H1 (cell line): ENCODE results near the gene IGF2R. TPM values are rescaled to one million over a fixed set of nuclear protein-coding genes. Genes with fewer than 3 reads are reported as not detected.

ENCODE experiments used
- CTCF ChIA-PET: fragments of 300-600 bp; sonication (Branson Sonifier 250); formaldehyde crosslinking; loops from one replicate; lab custom pipeline; 2021; ENCODE audit not compliant: partially characterized antibody; lab: Charles Lee
- POLR2A ChIA-PET: fragments of 300-600 bp; sonication (Branson Sonifier 250); formaldehyde crosslinking; loops from one replicate; lab custom pipeline; 2021; ENCODE audit warnings: inconsistent platforms; ENCODE audit not compliant: partially characterized antibody; lab: Charles Lee
- DNase-seq, 2 experiments: peaks; one replicate each; pipeline versions ENCODE4 v3.0.0 to v3.0.0-alpha.2; 2010 to 2022; ENCODE audit warnings: low spot score in 2 of 2, low read depth in 1 of 2, mixed read lengths in 1 of 2
- FAIRE-seq: peaks from 2 replicates; lab custom pipeline; 2011; peaks lifted over from hg19 to GRCh38; lab: Jason Lieb, UNC
- H2AFZ ChIP-seq: 2 replicates; pipeline ENCODE4 v1.8.1; 2012; ENCODE audit warnings: low read length, inconsistent platforms
- H2AK5ac ChIP-seq: 2 replicates; pipeline ENCODE4 v1.6.1; 2013; ENCODE audit warnings: low read depth, low read length
- H2BK120ac ChIP-seq: replicated peaks from 2 replicates; pipeline ENCODE3; 2013; ENCODE audit warnings: low read depth, low read length, inconsistent platforms
- H2BK12ac ChIP-seq: 2 replicates; pipeline ENCODE4 v1.6.1; 2013; ENCODE audit warnings: low read depth, low read length
- H2BK15ac ChIP-seq: 2 replicates; pipeline ENCODE4 v1.6.1; 2013; ENCODE audit warnings: low read length
- H2BK20ac ChIP-seq: 2 replicates; pipeline ENCODE4 v1.6.1; 2013; ENCODE audit warnings: low read length
- H2BK5ac ChIP-seq: 2 replicates; pipeline ENCODE4 v1.6.1; 2013; ENCODE audit warnings: low read depth, low read length
- H3K14ac ChIP-seq: 2 replicates; pipeline ENCODE4 v1.6.1; 2013; ENCODE audit warnings: inconsistent platforms; ENCODE audit not compliant: insufficient read length
- H3K18ac ChIP-seq: 2 replicates; pipeline ENCODE4 v1.6.1; 2013; ENCODE audit warnings: low read length; ENCODE audit errors: extremely low read depth
- H3K23ac ChIP-seq: 2 replicates; pipeline ENCODE4 v1.6.1; 2013; ENCODE audit warnings: inconsistent platforms; ENCODE audit not compliant: insufficient read length
- H3K23me2 ChIP-seq: 2 replicates; pipeline ENCODE4 v1.6.1; 2013; ENCODE audit warnings: low read depth, low read length
- H3K27ac ChIP-seq: 2 replicates; pipeline ENCODE4 v1.6.1; 2011; ENCODE audit warnings: low read depth, low read length, inconsistent platforms
- H3K27me3 ChIP-seq, 4 experiments: replicated peaks in 1 of 4; 1 replicate in 1 of 4; 2 replicates in 3 of 4; pipeline versions ENCODE4 v1.6.1 to v1.8.1; 2011 to 2013; ENCODE audit warnings: low read length in 3 of 4, mild to moderate bottlenecking in 3 of 4, inconsistent platforms in 2 of 4, mixed read lengths in 2 of 4, moderate library complexity in 1 of 4; ENCODE audit not compliant: control insufficient read depth in 3 of 4, insufficient read depth in 3 of 4; ENCODE audit errors: extremely low read depth in 1 of 4
- H3K36me3 ChIP-seq, 4 experiments: 2 replicates each; pipeline versions ENCODE4 v1.6.1 to v1.8.1; 2011 to 2013; ENCODE audit warnings: mild to moderate bottlenecking in 4 of 4, low read length in 3 of 4, moderate library complexity in 2 of 4, control low read depth in 1 of 4, inconsistent platforms in 1 of 4; ENCODE audit not compliant: insufficient read depth in 4 of 4, control insufficient read depth in 2 of 4
- H3K4ac ChIP-seq: replicated peaks from 2 replicates; pipeline ENCODE3; 2013; ENCODE audit warnings: low read length, low read depth, mixed read lengths, inconsistent platforms; ENCODE audit not compliant: insufficient read length
- H3K4me1 ChIP-seq, 4 experiments: replicated peaks in 1 of 4; 1 replicate in 1 of 4; 2 replicates in 3 of 4; pipeline versions ENCODE4 v1.6.1 to v1.8.1; 2011 to 2013; ENCODE audit warnings: low read length in 3 of 4, inconsistent platforms in 2 of 4, mixed read lengths in 1 of 4; ENCODE audit not compliant: insufficient read depth in 4 of 4, control insufficient read depth in 3 of 4
- H3K4me2 ChIP-seq, 2 experiments: 2 replicates each; pipeline versions ENCODE4 v1.6.1 to v1.8.1; 2011 to 2013; ENCODE audit warnings: low read depth in 2 of 2, low read length in 2 of 2, control low read depth in 1 of 2, inconsistent platforms in 1 of 2, mild to moderate bottlenecking in 1 of 2; ENCODE audit not compliant: insufficient read depth in 1 of 2
- H3K4me3 ChIP-seq, 4 experiments: fragments of 200-600, 300-600 bp in 1 of 4; sonication (generic), shearing (Covaris generic), sonication (Bioruptor Twin) in 1 of 4; 2 replicates each; pipeline versions ENCODE4 v1.5.1 to v1.8.1; 2011 to 2016; ENCODE audit warnings: low read length in 4 of 4, low read depth in 3 of 4, control low read depth in 2 of 4, inconsistent platforms in 2 of 4, mild to moderate bottlenecking in 2 of 4, mixed read lengths in 1 of 4, moderate library complexity in 1 of 4; ENCODE audit not compliant: insufficient read depth in 2 of 4; ENCODE audit errors: extremely low read depth in 1 of 4
- H3K56ac ChIP-seq: replicated peaks from 2 replicates; pipeline ENCODE3; 2013; ENCODE audit warnings: low read depth, mild to moderate bottlenecking, mixed read lengths, low read length, inconsistent platforms; ENCODE audit not compliant: insufficient read length
- H3K79me1 ChIP-seq: 2 replicates; pipeline ENCODE4 v1.6.1; 2013; ENCODE audit warnings: low read depth, low read length, control low read depth
- H3K79me2 ChIP-seq, 2 experiments: 2 replicates each; pipeline versions ENCODE4 v1.6.1 to v1.8.1; 2012 to 2013; ENCODE audit warnings: low read length in 2 of 2, mild to moderate bottlenecking in 2 of 2, inconsistent platforms in 1 of 2; ENCODE audit not compliant: insufficient read depth in 2 of 2, control insufficient read depth in 1 of 2
- H3K9ac ChIP-seq, 4 experiments: replicated peaks in 1 of 4; 1 replicate in 1 of 4; 2 replicates in 3 of 4; pipeline versions ENCODE4 v1.6.1 to v1.8.1; 2011 to 2013; ENCODE audit warnings: low read depth in 3 of 4, low read length in 3 of 4, control low read depth in 2 of 4, mild to moderate bottlenecking in 2 of 4, moderate library complexity in 2 of 4, inconsistent platforms in 1 of 4; ENCODE audit errors: extremely low read depth in 1 of 4
- H3K9me3 ChIP-seq, 2 experiments: 2 replicates each; pipeline versions ENCODE4 v1.6.1 to v1.8.1; 2012 to 2013; ENCODE audit warnings: mild to moderate bottlenecking in 2 of 2, moderate library complexity in 2 of 2, control low read depth in 1 of 2, inconsistent platforms in 1 of 2, low read depth in 1 of 2, low read length in 1 of 2, mixed read lengths in 1 of 2; ENCODE audit not compliant: insufficient read depth in 2 of 2
- H4K20me1 ChIP-seq, 2 experiments: replicated peaks in 1 of 2; 2 replicates each; pipeline versions ENCODE3 to v1.8.1; 2011 to 2013; ENCODE audit warnings: inconsistent platforms in 2 of 2, low read length in 2 of 2, mild to moderate bottlenecking in 1 of 2; ENCODE audit not compliant: insufficient read depth in 2 of 2, control insufficient read depth in 1 of 2
- H4K5ac ChIP-seq: 2 replicates; pipeline ENCODE4 v1.6.1; 2013; ENCODE audit warnings: low read length, low read depth, mixed read lengths, inconsistent platforms; ENCODE audit not compliant: insufficient read length
- H4K8ac ChIP-seq: 2 replicates; pipeline ENCODE4 v1.8.0; 2013; ENCODE audit warnings: mild to moderate bottlenecking, moderate library complexity, low read length, inconsistent platforms; ENCODE audit not compliant: insufficient read depth; ENCODE audit errors: extremely low read depth
- H4K91ac ChIP-seq: replicated peaks from 2 replicates; pipeline ENCODE3; 2013; ENCODE audit warnings: low read length, mixed read lengths, inconsistent platforms; ENCODE audit not compliant: insufficient read length
- ASH2L ChIP-seq: fragments of 200-600, 300-600 bp; sonication (generic); IDR thresholded peaks from one replicate; pipeline ENCODE4 v1.7.1; 2017; ENCODE audit warnings: low read length
- BCL11A ChIP-seq, 2 experiments: IDR thresholded peaks; one replicate each; pipeline ENCODE4 v1.6.1; 2011; ENCODE audit warnings: low read depth in 2 of 2, low read length in 2 of 2, mild to moderate bottlenecking in 2 of 2
- CHD2 ChIP-seq: IDR thresholded peaks from 2 replicates; pipeline ENCODE4 v1.6.1; 2012; ENCODE audit warnings: low read length, improper control_type of control experiment
- CTBP2 ChIP-seq: IDR thresholded peaks from 2 replicates; pipeline ENCODE4 v1.7.0; 2011; ENCODE audit warnings: borderline replicate concordance, mild to moderate bottlenecking, moderate library complexity, mixed read lengths, low read length; ENCODE audit not compliant: insufficient read depth, insufficient read length
- HDAC6 ChIP-seq: IDR thresholded peaks from one replicate; pipeline ENCODE4 v1.7.1; 2012; ENCODE audit warnings: low read depth, mild to moderate bottlenecking, inconsistent platforms, low read length, moderate library complexity
- KDM5A ChIP-seq: fragments of 200-600 bp; IDR thresholded peaks from 2 replicates; pipeline ENCODE4 v1.7.1; 2012; ENCODE audit warnings: mild to moderate bottlenecking, low read length, inconsistent platforms, mixed read lengths
- RFX5 ChIP-seq: IDR thresholded peaks from 2 replicates; pipeline ENCODE4 v1.6.1; 2011; ENCODE audit warnings: low read depth, low read length, improper control_type of control experiment, borderline replicate concordance
- TEAD4 ChIP-seq: IDR thresholded peaks from 2 replicates; pipeline ENCODE4 v1.6.1; 2012; ENCODE audit warnings: low read depth, low read length, inconsistent platforms, mixed read lengths
- WGBS, 2 experiments: shearing (Covaris generic) in 1 of 2; methylation state at CpG; one replicate each; pipeline versions ENCODE4 v1.1.6 to v1.1.7; 2013 to 2015; ENCODE audit warnings: low lambda C conversion rate in 2 of 2, mixed read lengths in 2 of 2, inconsistent platforms in 1 of 2, low coverage in 1 of 2, missing lambda C conversion rate in 1 of 2; ENCODE audit not compliant: insufficient replicate concordance in 2 of 2, insufficient coverage in 1 of 2, insufficient read length in 1 of 2; ENCODE audit errors: extremely low coverage in 1 of 2, missing lambda C conversion rate in 1 of 2; 5-methylcytosine and 5-hydroxymethylcytosine counted together
- polyA plus RNA-seq, 7 experiments: library from polyadenylated mRNA; depleted of rRNA in 3 of 7; stranded (reverse) in 5 of 7; unstranded in 2 of 7; fragments of >200 nt in 5 of 7; fragments of 200-250 nt in 2 of 7; gene quantifications; 1 replicate in 5 of 7; 2 replicates in 1 of 7; 4 replicates in 1 of 7; pipeline versions ENCODE4 v1.2.1 to v1.2.3, GENCODE V29; 2011 to 2013; ENCODE audit warnings: missing spikeins in 2 of 7, mixed read lengths in 2 of 7
- total RNA-seq: library from RNA; stranded (reverse); fragmentation: NEBNext Ultra II Directional; extraction: Animal tissue kit (Norgen Biotek cat#: 25700); gene quantifications from 2 replicates; pipeline ENCODE4 v1.2.1, GENCODE V29; 2021
- TF ChIP-seq, protein P1 (sequence below): IDR thresholded peaks from 2 replicates; pipeline ENCODE4 v1.6.1; 2012; ENCODE audit warnings: inconsistent platforms
- TF ChIP-seq, protein P2 (sequence below): IDR thresholded peaks from 2 replicates; pipeline ENCODE4 v1.6.1; 2012; ENCODE audit warnings: low read length, inconsistent platforms
- TF ChIP-seq, protein P3 (sequence below): IDR thresholded peaks from 2 replicates; pipeline ENCODE4 v1.6.1; 2011; ENCODE audit warnings: low read depth, mild to moderate bottlenecking, low read length; ENCODE audit not compliant: insufficient read depth

IGF2R gene
- total and polyA plus RNA-seq, 2 of the 8 experiments (the other 6 are each of a cell fraction or from before 2014, with no cell fraction given): 20.6 to 74.1 TPM

DNA sequence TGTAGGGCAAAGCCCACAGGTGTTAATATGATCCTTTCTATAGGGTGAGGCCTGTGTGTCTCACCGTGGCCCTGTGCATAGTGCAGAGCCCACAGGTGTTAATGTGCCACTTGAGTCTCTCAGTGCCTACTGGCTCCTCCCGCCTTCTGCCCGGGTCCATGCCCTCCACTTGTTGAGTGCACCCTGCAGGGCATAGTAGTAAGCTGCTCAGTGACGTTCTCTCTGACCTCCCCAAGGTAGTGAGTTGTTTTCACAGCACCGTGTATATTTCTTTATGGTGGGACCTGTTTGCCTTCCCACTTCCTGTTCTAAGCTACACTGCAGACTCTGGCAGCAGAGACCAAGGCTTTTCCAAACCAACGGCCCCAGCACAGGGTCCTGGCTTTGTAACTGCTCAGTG is 88.2 kb downstream of the IGF2R start:
- Histone ChIP-seq H2BK20ac (no peak overlapping the region), H3K36me3 (peaks cover 22 to 85% (median 62%) of the 10 kb centered on the region in 4 experiments), H4K8ac (no peak overlapping the region), H2BK120ac (no peak overlapping the region), H3K4me1 (no peaks in the 10 kb centered on the region), H2AK5ac (no peak overlapping the region), H3K79me1 (no peaks in the 10 kb centered on the region), H3K14ac (no peak overlapping the region), H3K27ac (no peak overlapping the region), H3K56ac (no peak overlapping the region), H4K5ac (no peak overlapping the region), H3K27me3 (no peaks in the 10 kb centered on the region), H4K91ac (no peak overlapping the region), H3K18ac (no peak overlapping the region), H2BK12ac (no peak overlapping the region), H3K9me3 (no peaks in the 10 kb centered on the region), H3K9ac (no peak overlapping the region), H3K23me2 (no peaks in the 10 kb centered on the region), H3K4ac (no peak overlapping the region), H2BK15ac (no peak overlapping the region), H2BK5ac (no peak overlapping the region), H3K23ac (no peak overlapping the region), H3K4me3 (no peak overlapping the region), H4K20me1 (peaks cover 3 to 8% of the 10 kb centered on the region in 2 experiments), H2AFZ (no peak overlapping the region), H3K79me2 (no peaks in the 10 kb centered on the region), H3K4me2 (no peak overlapping the region)
- POLR2A ChIA-PET: no interaction called here
- WGBS, 2 experiments: 91% methylated on average over 6 of the region's 6 CpGs; no CpG with 5 or more reads in 1 of the 2 experiments
- no peak for DNase-seq
- TF ChIP-seq HDAC6 (no peak), RFX5 (no peak), TEAD4 (no peak), BCL11A (IDR thresholded peaks at IDR 0.05; ENCODE audit: low read depth in 2 of 2, low read length in 2 of 2) (no peak), ASH2L (no peak), CTBP2 (no peak), CHD2 (no peak), KDM5A (no peak)
- TF ChIP-seq, protein P1, sequence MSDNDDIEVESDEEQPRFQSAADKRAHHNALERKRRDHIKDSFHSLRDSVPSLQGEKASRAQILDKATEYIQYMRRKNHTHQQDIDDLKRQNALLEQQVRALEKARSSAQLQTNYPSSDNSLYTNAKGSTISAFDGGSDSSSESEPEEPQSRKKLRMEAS: no peak
- TF ChIP-seq, protein P2, sequence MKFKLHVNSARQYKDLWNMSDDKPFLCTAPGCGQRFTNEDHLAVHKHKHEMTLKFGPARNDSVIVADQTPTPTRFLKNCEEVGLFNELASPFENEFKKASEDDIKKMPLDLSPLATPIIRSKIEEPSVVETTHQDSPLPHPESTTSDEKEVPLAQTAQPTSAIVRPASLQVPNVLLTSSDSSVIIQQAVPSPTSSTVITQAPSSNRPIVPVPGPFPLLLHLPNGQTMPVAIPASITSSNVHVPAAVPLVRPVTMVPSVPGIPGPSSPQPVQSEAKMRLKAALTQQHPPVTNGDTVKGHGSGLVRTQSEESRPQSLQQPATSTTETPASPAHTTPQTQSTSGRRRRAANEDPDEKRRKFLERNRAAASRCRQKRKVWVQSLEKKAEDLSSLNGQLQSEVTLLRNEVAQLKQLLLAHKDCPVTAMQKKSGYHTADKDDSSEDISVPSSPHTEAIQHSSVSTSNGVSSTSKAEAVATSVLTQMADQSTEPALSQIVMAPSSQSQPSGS: no peak
- TF ChIP-seq, protein P3, sequence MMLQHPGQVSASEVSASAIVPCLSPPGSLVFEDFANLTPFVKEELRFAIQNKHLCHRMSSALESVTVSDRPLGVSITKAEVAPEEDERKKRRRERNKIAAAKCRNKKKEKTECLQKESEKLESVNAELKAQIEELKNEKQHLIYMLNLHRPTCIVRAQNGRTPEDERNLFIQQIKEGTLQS: no peak
- CTCF ChIA-PET: interaction anchor here (1.3 kb wide), 1 partner anchor 15 kb away, joined by 3 read pairs; no protein-coding TSS in a partner anchor
- no peak for FAIRE-seq
